ENCODE data around the gene INTS11. TPM values are rescaled to one million over a fixed set of nuclear protein-coding genes. Genes with fewer than 3 reads are reported as not detected.

INTS11 gene
- total RNA-seq, 2 donors from 2014 or later = 97.3 to 178 TPM

DNA sequence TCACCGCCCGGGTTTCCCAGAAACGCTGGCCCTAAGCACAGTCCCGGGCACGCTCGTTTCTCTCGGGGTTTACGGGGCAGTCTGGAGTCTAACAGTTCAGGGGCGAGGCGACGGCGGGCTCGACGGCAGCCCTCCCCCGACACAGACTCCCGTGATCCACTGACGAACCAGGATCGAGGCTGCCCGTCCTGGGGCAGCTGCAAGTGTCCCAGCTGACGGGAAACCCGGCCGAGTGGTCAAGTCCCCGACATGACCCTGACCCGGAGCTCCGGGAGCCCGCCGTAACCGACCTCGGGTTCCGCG is 51.3 kb downstream of the INTS11 start:
- Histone ChIP-seq H3K9me3 (no peaks in the 10 kb centered on the region), H3K4me3 (peak overlapping the region; percentile 91 to 99), H3K36me3 (no peaks in the 10 kb centered on the region), H3K4me1 (replicated peaks) (peaks cover 22% of the 10 kb centered on the region), H3K27me3 (replicated peaks; ENCODE audit: insufficient read depth) (no peaks in the 10 kb centered on the region), H3K27ac (peak overlapping the region; percentile 71 to 75)
- TF ChIP-seq, protein P1, sequence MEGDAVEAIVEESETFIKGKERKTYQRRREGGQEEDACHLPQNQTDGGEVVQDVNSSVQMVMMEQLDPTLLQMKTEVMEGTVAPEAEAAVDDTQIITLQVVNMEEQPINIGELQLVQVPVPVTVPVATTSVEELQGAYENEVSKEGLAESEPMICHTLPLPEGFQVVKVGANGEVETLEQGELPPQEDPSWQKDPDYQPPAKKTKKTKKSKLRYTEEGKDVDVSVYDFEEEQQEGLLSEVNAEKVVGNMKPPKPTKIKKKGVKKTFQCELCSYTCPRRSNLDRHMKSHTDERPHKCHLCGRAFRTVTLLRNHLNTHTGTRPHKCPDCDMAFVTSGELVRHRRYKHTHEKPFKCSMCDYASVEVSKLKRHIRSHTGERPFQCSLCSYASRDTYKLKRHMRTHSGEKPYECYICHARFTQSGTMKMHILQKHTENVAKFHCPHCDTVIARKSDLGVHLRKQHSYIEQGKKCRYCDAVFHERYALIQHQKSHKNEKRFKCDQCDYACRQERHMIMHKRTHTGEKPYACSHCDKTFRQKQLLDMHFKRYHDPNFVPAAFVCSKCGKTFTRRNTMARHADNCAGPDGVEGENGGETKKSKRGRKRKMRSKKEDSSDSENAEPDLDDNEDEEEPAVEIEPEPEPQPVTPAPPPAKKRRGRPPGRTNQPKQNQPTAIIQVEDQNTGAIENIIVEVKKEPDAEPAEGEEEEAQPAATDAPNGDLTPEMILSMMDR (IDR thresholded peaks at IDR 0.05) = no peak
- TF ChIP-seq POLR2A (IDR thresholded peaks at IDR 0.05) (no peak), POLR2AphosphoS5 (IDR thresholded peaks at IDR 0.05) (no peak)
- no peak for DNase-seq (ENCODE audit: low spot score)
- intact Hi-C loops (cut with DNase I) = no loop called here
- whole genome bisulfite sequencing = under 1% methylated on average over 30 of the region's 31 CpGs

DNA sequence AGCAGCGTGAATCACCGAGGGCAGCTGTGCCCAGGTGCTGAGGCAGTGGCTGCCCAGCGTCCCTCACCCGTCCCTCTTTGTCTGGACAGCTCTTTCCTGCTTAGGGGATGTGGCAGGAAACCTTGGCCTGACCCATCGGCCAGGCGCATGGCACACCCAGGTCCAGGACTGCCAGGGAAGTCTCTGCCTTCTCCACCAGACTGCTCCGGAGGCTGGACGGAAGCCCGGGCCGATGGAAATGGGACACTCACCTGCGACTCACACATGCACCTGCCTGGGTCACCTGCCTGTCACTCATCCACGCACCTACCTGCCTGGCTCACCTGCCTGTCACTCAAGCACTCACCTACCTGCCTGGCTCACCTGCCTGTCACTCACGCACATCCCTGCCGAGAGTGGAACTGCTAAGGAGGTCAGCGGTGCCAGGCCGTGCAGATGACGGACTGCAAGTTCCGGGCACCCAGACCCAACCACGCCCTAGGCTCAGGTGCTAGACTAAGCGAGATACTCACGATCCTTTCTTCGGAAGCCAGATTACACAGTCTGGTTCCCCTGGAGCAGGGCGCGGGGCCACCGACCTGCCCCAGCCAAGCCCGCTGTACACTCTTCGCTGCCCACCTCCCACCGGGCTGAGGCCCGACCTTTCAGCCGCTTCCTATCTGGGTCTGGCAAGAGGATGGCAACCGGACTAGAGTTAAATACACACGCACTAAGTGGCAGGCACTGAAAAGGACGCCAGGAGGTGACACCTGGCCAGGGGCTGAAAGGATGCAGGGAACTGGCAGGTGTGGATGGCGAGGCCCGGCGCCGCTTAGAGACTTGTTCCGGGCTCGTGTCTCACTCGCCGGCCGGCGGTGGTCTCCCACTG is 51.9 kb downstream of the INTS11 start:
- intact Hi-C loops (cut with DNase I) = no loop called here
- peak overlapping the region; percentile 71 to 75 for H3K27ac ChIP-seq
- H3K36me3 ChIP-seq = no peaks in the 10 kb centered on the region
- peaks cover 22% of the 10 kb centered on the region for H3K4me1 ChIP-seq (replicated peaks)
- TF ChIP-seq POLR2A (IDR thresholded peaks at IDR 0.05) (no peak), POLR2AphosphoS5 (IDR thresholded peaks at IDR 0.05) (no peak)
- TF ChIP-seq, protein P1 (IDR thresholded peaks at IDR 0.05) = no peak
- WGBS = 30% methylated on average over 43 of the region's 43 CpGs
- peak overlapping the region; percentile 91 to 99 for H3K4me3 ChIP-seq
- no peaks in the 10 kb centered on the region for H3K9me3 ChIP-seq
- H3K27me3 ChIP-seq (replicated peaks; ENCODE audit: insufficient read depth) = no peaks in the 10 kb centered on the region
- no peak for DNase-seq (ENCODE audit: low spot score)

DNA sequence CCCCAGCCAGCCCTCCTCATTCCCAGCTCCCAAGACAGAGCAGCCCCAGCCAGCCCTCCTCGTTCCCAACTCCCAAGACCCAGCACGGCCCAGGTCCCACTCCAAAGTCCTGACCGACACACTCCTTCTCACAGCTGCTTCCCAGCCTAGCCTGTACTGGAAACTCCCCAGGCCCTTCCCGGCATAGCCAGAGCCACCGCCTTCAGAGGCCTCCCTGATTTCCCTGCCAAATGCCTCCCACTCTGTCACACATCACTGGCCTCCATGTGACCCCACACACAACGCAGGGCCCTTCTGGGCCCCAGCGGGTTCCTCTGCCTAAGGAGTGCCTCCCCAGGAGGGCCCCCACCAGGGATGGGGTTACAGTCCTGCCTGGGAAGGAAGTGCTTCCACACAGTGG is 53.6 kb downstream of the INTS11 start:
- Histone ChIP-seq H3K27ac (no peak overlapping the region), H3K4me1 (replicated peaks) (peaks cover 22% of the 10 kb centered on the region), H3K4me3 (no peak overlapping the region), H3K9me3 (no peaks in the 10 kb centered on the region), H3K36me3 (no peaks in the 10 kb centered on the region), H3K27me3 (replicated peaks; ENCODE audit: insufficient read depth) (no peaks in the 10 kb centered on the region)
- intact Hi-C loops (cut with DNase I) = no loop called here
- DNase-seq (ENCODE audit: low spot score) = no peak
- 70% methylated on average over 7 of the region's 7 CpGs for WGBS
- TF ChIP-seq, protein P1 (IDR thresholded peaks at IDR 0.05) = no peak
- TF ChIP-seq POLR2A (IDR thresholded peaks at IDR 0.05) (no peak), POLR2AphosphoS5 (IDR thresholded peaks at IDR 0.05) (no peak)

DNA sequence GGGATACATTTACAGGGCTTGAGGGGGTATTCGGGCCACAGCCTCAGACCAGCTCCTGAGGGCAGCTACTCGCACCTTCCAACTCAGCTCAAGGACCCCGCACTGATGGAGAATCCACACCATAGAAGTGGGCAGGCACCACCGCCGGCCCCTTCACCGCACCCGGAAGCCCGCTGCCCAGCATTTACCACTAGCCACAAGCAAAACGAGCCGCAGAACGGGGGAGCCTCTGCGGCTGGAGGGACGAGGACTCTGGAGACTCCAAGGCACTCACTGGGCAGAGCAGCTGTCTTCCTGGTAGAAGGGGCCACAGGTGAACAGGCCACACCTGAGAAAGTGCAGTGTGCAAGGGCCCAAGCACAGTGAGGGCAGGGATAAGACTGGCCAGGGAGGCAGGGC is 56.2 kb downstream of the INTS11 start:
- intact Hi-C loops (cut with DNase I) = no loop called here
- Histone ChIP-seq H3K27ac (no peak overlapping the region), H3K4me1 (replicated peaks) (peaks cover 22% of the 10 kb centered on the region), H3K27me3 (replicated peaks; ENCODE audit: insufficient read depth) (no peaks in the 10 kb centered on the region), H3K4me3 (no peak overlapping the region), H3K36me3 (no peaks in the 10 kb centered on the region), H3K9me3 (no peaks in the 10 kb centered on the region)
- no peak for TF ChIP-seq POLR2A (IDR thresholded peaks at IDR 0.05)
- TF ChIP-seq POLR2AphosphoS5 (IDR thresholded peaks at IDR 0.05) = no peak
- TF ChIP-seq, protein P1 (IDR thresholded peaks at IDR 0.05) = no peak
- WGBS = 95% methylated on average over 13 of the region's 13 CpGs
- no peak for DNase-seq (ENCODE audit: low spot score)

Measured in prostate gland (tissue), 2 donors.